GM20000 (cell line): ENCODE measurements around the gene PTPRK.

Experiments used
- DNase-seq: peaks from one replicate; pipeline ENCODE4 v3.0.0; 2012; ENCODE audit warnings: low spot score
- TF ChIP-seq, protein P1 (sequence below): IDR thresholded peaks from 2 replicates; pipeline ENCODE4 v1.5.1; 2012; ENCODE audit warnings: mild to moderate bottlenecking, control low read depth; ENCODE audit errors: extremely low read depth, missing control alignments

The PTPRK gene

DNA sequence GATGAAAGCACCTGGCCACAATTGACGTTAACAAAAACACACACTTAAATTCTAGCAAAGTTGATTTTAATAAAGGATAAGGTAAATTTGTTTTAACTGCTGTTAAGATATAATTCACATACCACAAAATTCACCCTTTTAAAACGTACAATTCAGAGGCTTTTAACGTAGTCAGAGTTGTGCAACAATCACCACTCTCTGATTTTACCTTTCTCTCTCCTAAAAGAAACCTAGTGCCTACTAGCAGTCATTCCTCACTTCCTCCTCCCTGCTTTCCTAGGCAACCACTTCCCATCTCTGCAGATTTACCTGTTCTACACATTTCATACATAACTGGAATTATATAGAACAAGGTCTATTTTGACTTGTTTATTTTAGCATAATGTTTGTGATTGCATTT lies 58.9 kb downstream of the PTPRK start:
- TF ChIP-seq, protein P1, sequence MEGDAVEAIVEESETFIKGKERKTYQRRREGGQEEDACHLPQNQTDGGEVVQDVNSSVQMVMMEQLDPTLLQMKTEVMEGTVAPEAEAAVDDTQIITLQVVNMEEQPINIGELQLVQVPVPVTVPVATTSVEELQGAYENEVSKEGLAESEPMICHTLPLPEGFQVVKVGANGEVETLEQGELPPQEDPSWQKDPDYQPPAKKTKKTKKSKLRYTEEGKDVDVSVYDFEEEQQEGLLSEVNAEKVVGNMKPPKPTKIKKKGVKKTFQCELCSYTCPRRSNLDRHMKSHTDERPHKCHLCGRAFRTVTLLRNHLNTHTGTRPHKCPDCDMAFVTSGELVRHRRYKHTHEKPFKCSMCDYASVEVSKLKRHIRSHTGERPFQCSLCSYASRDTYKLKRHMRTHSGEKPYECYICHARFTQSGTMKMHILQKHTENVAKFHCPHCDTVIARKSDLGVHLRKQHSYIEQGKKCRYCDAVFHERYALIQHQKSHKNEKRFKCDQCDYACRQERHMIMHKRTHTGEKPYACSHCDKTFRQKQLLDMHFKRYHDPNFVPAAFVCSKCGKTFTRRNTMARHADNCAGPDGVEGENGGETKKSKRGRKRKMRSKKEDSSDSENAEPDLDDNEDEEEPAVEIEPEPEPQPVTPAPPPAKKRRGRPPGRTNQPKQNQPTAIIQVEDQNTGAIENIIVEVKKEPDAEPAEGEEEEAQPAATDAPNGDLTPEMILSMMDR, result no peak
- no peak for DNase-seq

DNA sequence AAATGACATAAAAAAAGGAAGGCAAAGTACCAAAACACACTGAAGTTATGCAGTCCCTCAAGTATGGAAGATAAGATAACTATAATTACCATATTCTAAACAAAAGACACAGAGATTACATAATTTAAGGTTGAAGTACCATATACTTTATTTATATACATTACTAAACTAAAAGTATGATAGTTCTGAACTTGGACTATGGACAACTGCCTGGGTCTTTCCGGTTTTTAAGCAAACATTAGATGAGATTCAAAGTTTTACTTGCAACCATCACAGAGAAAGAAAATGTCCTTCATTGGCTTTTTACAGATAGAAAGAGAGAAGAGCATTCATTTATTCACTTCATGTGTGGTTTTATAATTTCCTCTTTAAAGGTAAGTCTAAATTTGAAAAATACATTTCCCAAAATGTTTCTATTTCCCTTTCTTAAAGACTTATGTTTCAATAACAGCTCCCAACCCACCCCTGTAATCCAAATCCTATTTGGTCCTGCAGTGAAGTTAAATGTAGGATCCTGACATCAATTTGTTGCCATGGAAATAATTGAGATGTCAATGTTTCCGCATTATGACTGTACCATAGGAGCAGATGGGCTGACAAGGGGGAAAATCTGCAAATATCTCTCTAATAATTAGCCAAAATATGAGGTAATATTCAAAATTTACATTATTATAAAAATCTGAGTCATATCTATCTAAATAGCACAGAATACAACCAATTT lies 63.7 kb downstream of the PTPRK start:
- TF ChIP-seq, protein P1, result no peak
- DNase-seq, result no peak

DNA sequence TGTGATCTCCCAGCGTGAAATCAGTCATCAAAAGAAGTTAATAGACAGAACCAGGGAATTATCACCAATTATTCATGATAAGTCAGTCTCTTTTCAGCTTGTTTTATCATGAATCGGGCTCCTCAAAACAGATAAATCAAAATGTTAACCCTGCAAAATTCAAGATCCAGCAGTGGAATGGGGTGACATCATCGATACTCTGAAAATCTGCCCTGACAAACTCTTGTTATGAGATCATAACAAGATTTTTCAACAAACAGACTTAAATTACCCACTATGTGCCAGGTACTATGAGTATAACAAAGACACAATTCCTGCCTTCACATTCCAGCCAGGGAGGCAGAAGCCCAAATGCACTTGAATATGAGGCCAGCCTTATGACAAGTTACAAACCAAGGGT lies 64.4 kb downstream of the PTPRK start:
- DNase-seq, result no peak
- TF ChIP-seq, protein P1, result no peak

GRCh38 chr6:128452713-128453112 lies 67.7 kb downstream of the PTPRK start:
- TF ChIP-seq, protein P1, result no peak
- no peak for DNase-seq

GRCh38 chr6:128446497-128446896 lies 73.9 kb downstream of the PTPRK start:
- TF ChIP-seq, protein P1, result no peak
- DNase-seq, result no peak

- TF ChIP-seq, protein P1, result no peak
- no peak for DNase-seq
Measured at GRCh38 chr6:128443553-128443952, 76.8 kb downstream of the PTPRK start.

DNA sequence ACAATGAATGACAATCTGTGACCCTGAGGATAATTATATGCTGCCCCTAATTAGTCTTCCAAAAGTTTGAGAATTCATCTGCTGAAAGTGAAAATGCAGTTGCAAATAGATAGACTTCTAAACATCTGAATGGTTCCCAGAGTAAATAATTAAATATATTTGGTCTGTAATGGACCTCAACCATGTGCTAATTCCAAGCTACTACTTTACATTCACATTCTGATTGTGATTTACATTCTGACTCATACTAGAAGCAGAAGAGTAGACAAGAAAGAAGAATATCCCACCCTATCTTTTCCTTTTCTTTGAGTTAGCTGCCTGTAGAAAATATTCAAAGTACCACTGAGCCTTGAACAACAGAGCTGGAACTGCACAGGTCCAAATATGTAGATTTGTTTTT lies 80.8 kb downstream of the PTPRK start:
- no peak for DNase-seq
- TF ChIP-seq, protein P1, result no peak
